Mucosa of stomach (tissue), 1 donor: Measurements from ENCODE around the gene SOD3.

Source experiments
- H3K27me3 ChIP-seq: one replicate; pipeline ENCODE4 v1.7.0; 2013; ENCODE audit warnings: mild to moderate bottlenecking, low read length; ENCODE audit not compliant: control insufficient read depth, insufficient read depth
- H3K36me3 ChIP-seq: one replicate; pipeline ENCODE4 v1.7.0; 2013; ENCODE audit warnings: low read length; ENCODE audit not compliant: control insufficient read depth, insufficient read depth
- H3K4me1 ChIP-seq: one replicate; pipeline ENCODE4 v1.7.0; 2013; ENCODE audit warnings: mild to moderate bottlenecking, low read length; ENCODE audit not compliant: control insufficient read depth, insufficient read depth
- H3K4me3 ChIP-seq: one replicate; pipeline ENCODE4 v1.7.0; 2013; ENCODE audit warnings: low read length
- H3K9ac ChIP-seq: one replicate; pipeline ENCODE4 v1.7.0; 2013; ENCODE audit warnings: mild to moderate bottlenecking, low read length, moderate library complexity
- H3K9me3 ChIP-seq: one replicate; pipeline ENCODE4 v1.7.0; 2013; ENCODE audit warnings: mild to moderate bottlenecking, low read length, moderate library complexity; ENCODE audit not compliant: control insufficient read depth
- donor health status: Pancreatic carcinoma.

SOD3 gene

DNA sequence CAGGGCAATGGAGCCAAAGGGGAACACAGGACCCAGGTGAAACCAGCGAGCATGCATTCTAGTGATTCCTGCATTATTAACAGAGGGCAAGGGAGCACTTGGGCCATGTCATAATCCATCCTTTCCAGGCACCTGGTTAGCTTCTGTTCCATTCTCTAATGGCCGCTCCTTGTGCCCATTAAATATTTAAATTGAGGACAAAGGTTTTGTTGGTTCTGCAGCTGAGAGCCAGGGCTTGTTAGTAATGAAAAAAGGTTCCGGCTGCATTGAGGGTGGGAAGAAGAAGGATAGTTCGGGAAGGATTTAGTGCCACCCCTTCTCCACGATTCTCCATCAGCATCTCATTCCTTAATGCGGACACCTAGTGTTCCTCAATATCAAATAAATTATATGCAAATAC lies 13.6 kb downstream of the SOD3 start:
- peaks cover 9% of the 10 kb centered on the region for H3K4me1 ChIP-seq
- H3K36me3 ChIP-seq, result no peaks in the 10 kb centered on the region
- no peaks in the 10 kb centered on the region for H3K27me3 ChIP-seq

DNA sequence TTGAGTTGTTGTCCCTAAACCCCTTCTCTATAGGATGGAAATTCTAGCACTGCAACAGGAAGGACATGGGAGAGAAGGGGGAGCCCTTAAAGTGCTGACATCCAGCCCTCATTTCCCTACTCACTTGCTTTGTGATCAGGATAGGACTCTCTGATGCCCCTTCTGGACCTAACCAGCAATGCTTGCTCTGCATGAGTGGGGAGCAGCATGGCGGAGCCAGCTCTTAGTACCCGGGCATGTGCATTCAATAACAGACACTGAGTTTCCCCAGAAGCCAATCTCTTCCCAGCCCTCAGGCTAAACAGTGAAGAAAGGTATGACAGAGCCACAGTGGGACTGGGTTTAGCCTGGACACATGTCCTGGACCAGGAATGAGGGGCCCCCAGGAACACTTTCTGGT lies 14.0 kb downstream of the SOD3 start:
- Histone ChIP-seq H3K36me3 (no peaks in the 10 kb centered on the region), H3K4me1 (peaks cover 9% of the 10 kb centered on the region), H3K27me3 (no peaks in the 10 kb centered on the region), H3K4me3 (no peak overlapping the region), H3K9me3 (no peaks in the 10 kb centered on the region), H3K9ac (no peak overlapping the region)

More for the DNA sequence above, 13.6 kb downstream of the SOD3 start:
- no peaks in the 10 kb centered on the region for H3K9me3 ChIP-seq
- no peak overlapping the region for H3K4me3 ChIP-seq
- no peak overlapping the region for H3K9ac ChIP-seq

DNA sequence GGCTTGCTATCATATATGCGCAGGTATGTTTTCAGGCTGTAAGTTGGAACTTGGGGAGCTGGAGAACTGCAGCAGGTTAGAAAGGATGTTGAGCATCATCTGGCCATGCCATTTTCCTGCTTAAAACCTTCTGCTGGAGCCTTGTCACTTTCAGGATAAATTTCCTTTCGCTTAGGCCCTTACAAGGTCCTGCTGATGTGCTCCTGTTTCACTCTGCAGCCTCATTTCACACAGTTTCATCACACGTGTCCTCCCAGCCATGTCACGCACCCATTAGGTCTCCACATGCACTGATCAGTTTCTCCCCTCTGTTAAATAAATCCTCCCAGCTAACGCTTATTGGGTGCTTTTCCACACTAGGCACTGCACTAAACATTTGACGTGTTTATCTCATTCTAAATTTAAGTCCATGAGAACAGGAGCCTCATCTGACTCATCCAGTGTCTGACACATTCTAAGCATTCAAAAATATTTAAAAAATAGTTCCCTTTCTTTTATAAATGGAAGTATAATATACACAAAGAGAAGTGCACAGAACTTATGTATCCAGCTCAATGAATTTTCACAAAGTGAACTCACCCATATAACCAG lies 14.5 kb downstream of the SOD3 start:
- no peak overlapping the region for H3K4me3 ChIP-seq

DNA sequence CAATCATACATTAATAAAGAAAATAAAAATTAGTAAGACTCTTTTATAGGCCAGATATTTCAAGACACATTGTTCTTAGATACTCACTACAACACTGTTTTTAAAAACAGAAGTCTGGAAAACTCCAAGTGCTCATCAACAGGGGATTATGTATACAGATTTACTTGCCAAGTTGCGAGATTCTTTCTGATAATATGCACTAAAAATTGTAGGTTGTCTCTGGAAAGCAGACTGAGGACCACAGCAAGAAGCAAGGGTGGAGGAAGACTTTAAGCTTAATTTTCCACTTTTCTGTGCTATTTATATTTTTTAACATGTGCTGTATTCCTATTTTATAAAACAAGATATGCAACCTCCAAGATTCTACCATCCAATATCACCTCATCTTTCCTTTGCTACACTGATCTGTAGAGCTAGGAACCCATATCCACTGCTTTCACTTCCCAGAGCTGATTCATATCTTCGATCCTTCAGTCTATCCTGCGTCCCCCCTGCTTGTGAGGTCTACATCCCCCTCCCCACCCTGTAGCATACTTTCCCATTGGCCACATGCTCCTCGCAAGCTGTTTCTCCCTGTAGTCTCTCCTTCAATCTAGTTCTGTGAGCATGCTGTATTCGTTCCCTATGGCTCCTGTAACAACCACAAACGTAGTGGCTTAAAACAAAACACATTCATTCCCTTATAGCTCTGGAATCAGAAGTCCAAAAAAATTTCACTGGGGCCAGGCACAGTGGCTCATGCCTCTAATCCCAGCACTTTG lies 15.7 kb downstream of the SOD3 start:
- Histone ChIP-seq H3K36me3 (no peaks in the 10 kb centered on the region), H3K27me3 (no peaks in the 10 kb centered on the region), H3K4me3 (no peak overlapping the region), H3K9ac (no peak overlapping the region), H3K4me1 (no peaks in the 10 kb centered on the region), H3K9me3 (no peaks in the 10 kb centered on the region)

More for the DNA sequence above, 14.5 kb downstream of the SOD3 start:
- Histone ChIP-seq H3K9me3 (no peaks in the 10 kb centered on the region), H3K36me3 (no peaks in the 10 kb centered on the region), H3K27me3 (no peaks in the 10 kb centered on the region), H3K9ac (no peak overlapping the region), H3K4me1 (peaks cover 5% of the 10 kb centered on the region)

DNA sequence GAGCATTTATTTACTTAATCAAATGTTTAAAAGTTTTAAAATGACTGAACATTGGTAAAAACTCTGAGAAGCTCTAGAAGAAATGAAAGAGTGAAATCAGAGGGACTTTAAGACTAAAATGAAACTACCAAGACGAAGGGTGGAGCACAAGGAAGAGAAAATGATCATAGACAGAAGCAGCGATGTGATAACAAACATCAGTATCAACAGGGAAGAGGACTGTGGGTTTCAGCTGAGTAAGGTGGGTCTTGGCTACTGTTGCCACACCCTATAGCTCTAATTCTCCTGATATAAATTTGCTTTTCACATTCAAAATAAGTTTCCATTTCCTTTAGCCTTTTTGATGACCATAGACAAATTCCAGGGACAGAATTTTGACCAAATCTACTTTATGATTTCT lies 18.4 kb downstream of the SOD3 start:
- no peaks in the 10 kb centered on the region for H3K27me3 ChIP-seq
- no peak overlapping the region for H3K9ac ChIP-seq
- no peaks in the 10 kb centered on the region for H3K36me3 ChIP-seq
- no peaks in the 10 kb centered on the region for H3K4me1 ChIP-seq
- no peaks in the 10 kb centered on the region for H3K9me3 ChIP-seq
- no peak overlapping the region for H3K4me3 ChIP-seq

DNA sequence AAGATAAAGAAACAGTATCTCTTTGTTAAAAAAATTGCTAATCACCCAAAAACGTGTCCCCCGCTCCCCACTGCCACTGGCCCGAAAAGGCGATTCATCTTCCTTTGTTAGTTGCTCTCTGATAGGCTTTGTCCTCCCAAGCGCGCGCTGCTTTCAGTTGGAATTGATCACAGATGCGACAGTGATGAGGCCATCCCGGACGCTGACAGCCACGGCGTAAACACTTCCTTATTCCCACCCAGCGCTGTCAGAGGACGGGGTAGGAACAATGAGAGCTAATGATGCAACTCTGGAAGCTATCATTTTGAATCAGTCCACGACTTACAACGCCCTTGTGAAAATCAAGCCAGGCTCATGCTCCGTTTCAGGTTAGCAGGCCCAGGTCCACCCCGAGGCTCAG lies 21.4 kb downstream of the SOD3 start:
- H3K27me3 ChIP-seq, result no peaks in the 10 kb centered on the region
- no peak overlapping the region for H3K9ac ChIP-seq
- H3K4me3 ChIP-seq, result no peak overlapping the region
- H3K36me3 ChIP-seq, result no peaks in the 10 kb centered on the region
- H3K4me1 ChIP-seq, result no peaks in the 10 kb centered on the region
- H3K9me3 ChIP-seq, result no peaks in the 10 kb centered on the region

DNA sequence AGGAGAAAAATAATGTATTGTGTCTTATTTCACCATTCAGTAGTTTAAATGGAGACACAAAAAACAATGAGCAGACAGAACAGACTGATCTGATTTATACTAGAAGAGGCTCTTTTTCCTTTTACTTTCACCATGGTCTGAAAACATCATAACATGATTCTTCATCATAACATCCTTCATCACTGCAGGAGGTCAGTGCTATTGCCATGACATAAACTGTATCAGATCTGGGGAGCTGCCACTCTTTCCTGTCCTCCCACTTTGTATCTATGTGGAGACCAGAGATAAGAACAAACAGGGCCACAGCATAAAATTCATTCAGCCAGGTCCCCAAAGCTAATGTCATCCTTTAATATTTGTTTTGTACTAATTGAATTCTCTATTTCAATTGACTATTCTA lies 25.2 kb downstream of the SOD3 start:
- Histone ChIP-seq H3K9me3 (no peaks in the 10 kb centered on the region), H3K36me3 (no peaks in the 10 kb centered on the region), H3K9ac (no peak overlapping the region), H3K4me1 (no peaks in the 10 kb centered on the region), H3K27me3 (no peaks in the 10 kb centered on the region), H3K4me3 (no peak overlapping the region)

DNA sequence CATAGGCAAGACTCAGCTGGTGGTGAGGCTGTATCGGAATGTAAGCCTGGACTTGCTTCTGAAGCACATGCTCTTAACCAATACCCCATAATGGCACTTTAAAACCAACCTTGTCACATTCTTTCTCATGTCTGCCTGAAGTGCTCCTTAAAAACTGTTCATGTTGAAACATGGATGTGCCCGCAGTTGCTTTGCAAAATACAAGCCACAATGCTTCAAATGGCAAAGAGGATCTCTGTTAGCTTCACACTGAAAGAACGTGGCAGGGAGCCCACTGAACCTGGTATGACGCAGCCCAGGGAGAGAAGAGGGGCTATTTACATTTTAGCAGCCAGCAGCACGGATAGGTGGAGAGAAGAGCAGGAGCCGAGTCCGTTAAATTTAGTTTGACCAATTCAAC lies 29.3 kb downstream of the SOD3 start:
- Histone ChIP-seq H3K4me3 (no peak overlapping the region), H3K4me1 (no peaks in the 10 kb centered on the region), H3K9ac (no peak overlapping the region), H3K36me3 (no peaks in the 10 kb centered on the region), H3K27me3 (no peaks in the 10 kb centered on the region), H3K9me3 (no peaks in the 10 kb centered on the region)

DNA sequence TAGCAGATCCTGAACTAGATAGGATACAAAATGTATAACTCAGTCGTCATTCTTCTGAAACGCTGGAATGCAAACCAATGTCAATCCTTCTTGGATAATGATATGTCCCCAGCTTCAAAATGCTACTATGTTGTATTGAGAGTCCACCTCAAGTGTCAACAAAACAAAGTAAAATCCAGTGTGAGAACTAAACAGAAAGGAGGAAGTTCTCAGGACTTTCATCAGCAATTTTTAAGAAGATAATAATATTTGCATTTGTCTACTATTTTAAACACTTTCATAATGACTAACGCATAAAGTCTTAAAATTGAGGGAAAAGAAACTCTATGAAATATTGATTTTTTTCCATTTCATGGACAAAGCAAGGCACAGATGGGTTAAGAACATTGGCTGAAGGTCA lies 36.3 kb downstream of the SOD3 start:
- no peaks in the 10 kb centered on the region for H3K9me3 ChIP-seq
- H3K9ac ChIP-seq, result no peak overlapping the region
- H3K36me3 ChIP-seq, result no peaks in the 10 kb centered on the region
- H3K4me1 ChIP-seq, result no peaks in the 10 kb centered on the region
- H3K27me3 ChIP-seq, result no peaks in the 10 kb centered on the region
- no peak overlapping the region for H3K4me3 ChIP-seq

DNA sequence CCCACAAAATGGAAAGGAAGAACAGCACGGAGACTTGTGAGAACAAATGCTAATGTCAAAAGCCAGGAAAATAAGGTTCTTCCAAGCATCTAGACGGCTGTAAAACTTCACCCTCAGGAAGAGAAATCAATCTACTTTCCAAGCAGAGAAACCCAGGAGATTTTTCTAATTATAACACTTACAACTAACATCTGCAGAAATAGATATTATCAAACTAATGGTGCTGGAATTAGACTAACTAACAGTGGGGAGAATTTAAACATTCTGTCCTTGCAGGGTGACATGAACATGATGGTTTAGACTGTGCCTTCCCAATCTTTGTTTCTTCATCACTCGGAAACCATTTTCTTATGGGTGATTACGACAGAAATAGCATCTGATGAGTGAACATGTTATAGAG lies 40.3 kb downstream of the SOD3 start:
- H3K4me3 ChIP-seq, result no peak overlapping the region
- H3K9me3 ChIP-seq, result no peaks in the 10 kb centered on the region
- H3K27me3 ChIP-seq, result no peaks in the 10 kb centered on the region
- H3K36me3 ChIP-seq, result no peaks in the 10 kb centered on the region
- H3K9ac ChIP-seq, result no peak overlapping the region
- H3K4me1 ChIP-seq, result no peaks in the 10 kb centered on the region

DNA sequence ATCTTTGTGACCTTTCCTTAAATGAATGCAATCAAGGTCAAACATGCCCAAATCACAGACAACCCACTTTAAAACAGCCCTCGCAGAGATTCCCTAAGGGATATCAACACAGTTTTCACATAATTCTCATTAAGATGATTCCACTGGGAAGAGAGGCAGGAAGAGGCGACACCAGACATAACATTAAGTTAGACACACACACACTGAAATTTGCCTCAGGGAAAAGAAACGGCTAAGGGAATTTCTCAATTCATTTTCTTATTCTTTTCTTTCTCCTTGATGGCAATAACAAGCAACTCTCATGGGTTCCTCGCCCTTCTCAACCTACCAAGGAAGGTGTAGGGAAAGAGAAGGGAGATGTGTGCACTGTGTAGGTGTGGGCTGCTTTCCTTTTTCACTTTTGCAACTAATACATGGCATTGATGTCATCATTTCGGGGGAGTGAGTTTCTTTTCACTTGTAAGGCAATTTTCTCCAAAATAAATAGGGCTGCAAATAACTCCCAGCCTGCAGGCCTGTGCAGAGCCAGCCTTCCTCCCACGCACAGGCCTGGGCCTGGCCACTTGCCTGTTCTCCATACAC lies 41.4 kb downstream of the SOD3 start:
- no peaks in the 10 kb centered on the region for H3K36me3 ChIP-seq
- no peaks in the 10 kb centered on the region for H3K9me3 ChIP-seq
- H3K27me3 ChIP-seq, result no peaks in the 10 kb centered on the region
- peaks cover 9% of the 10 kb centered on the region for H3K4me1 ChIP-seq
- no peak overlapping the region for H3K4me3 ChIP-seq
- no peak overlapping the region for H3K9ac ChIP-seq

DNA sequence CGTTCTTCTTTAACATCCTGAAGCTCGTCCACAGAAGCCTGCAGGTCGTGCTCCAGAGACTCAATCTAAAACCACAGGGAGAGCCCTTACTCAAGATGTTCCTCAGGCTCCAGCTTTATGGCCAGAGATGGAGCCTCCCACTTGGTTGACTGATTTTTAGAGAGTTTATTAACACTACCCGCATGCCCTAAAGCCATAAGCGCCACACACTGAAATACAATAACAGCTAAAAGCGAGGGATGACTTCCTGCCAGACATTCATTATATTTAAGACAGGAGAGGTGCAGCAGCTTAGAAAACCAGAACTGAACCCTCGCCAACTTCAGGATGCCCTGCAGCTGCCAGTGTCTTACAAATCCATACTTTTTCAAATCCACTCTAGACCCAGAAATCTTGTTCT lies 42.0 kb downstream of the SOD3 start:
- Histone ChIP-seq H3K9me3 (no peaks in the 10 kb centered on the region), H3K4me1 (peaks cover 10% of the 10 kb centered on the region), H3K27me3 (no peaks in the 10 kb centered on the region), H3K9ac (no peak overlapping the region), H3K4me3 (no peak overlapping the region), H3K36me3 (no peaks in the 10 kb centered on the region)
